HG02623 (cell line): ENCODE measurements around the gene TRABD2A.

Experiments used
- ATAC-seq: cut with Tn5 transposase; IDR thresholded peaks from one replicate; pipeline ENCODE4 v1.9.1; 2021; ENCODE audit warnings: moderate library complexity; ENCODE audit not compliant: unreplicated experiment

The TRABD2A gene

GRCh38 chr2:84905181-84906107 lies 24.6 kb upstream of the TRABD2A start, which contains the start of gene TMSB10:
Gene TMSB10 (plus strand): TSS chr2:84905656.
- ATAC-seq: peak; percentile 47

GRCh38 chr2:84904717-84905174 lies 23.9 kb upstream of the TRABD2A start:
- ATAC-seq: no peak

- ATAC-seq: no peak
Measured at GRCh38 chr2:84904151-84904550, 23.3 kb upstream of the TRABD2A start.

- no peak for ATAC-seq
Measured at GRCh38 chr2:84902526-84902925, 21.6 kb upstream of the TRABD2A start.

GRCh38 chr2:84901593-84902120 lies 20.8 kb upstream of the TRABD2A start:
- ATAC-seq: no peak

GRCh38 chr2:84900971-84901370 lies 20.1 kb upstream of the TRABD2A start:
- no peak for ATAC-seq

- no peak for ATAC-seq
Measured at GRCh38 chr2:84899304-84900204, 18.7 kb upstream of the TRABD2A start.

GRCh38 chr2:84897773-84898172 lies 16.9 kb upstream of the TRABD2A start:
- ATAC-seq: no peak

- no peak for ATAC-seq
Measured at GRCh38 chr2:84896567-84896966, 15.7 kb upstream of the TRABD2A start.

- ATAC-seq: no peak
Measured at GRCh38 chr2:84894758-84895520, 14.1 kb upstream of the TRABD2A start.

- no peak for ATAC-seq
Measured at GRCh38 chr2:84894131-84894586, 13.3 kb upstream of the TRABD2A start.

GRCh38 chr2:84891355-84892010 lies 10.6 kb upstream of the TRABD2A start:
- no peak for ATAC-seq

GRCh38 chr2:84889332-84889731 lies 8.4 kb upstream of the TRABD2A start:
- no peak for ATAC-seq

GRCh38 chr2:84888401-84889276 lies 7.8 kb upstream of the TRABD2A start:
- peak; percentile 99 for ATAC-seq

GRCh38 chr2:84886791-84887190 lies 5.9 kb upstream of the TRABD2A start:
- no peak for ATAC-seq

GRCh38 chr2:84885111-84885510 lies 4.2 kb upstream of the TRABD2A start:
- ATAC-seq: no peak

GRCh38 chr2:84884449-84884848 lies 3.6 kb upstream of the TRABD2A start:
- no peak for ATAC-seq

- no peak for ATAC-seq
Measured at GRCh38 chr2:84882775-84883550, 2.1 kb upstream of the TRABD2A start.
